ENCODE data around the gene MRPS25. TPM values are rescaled to one million over a fixed set of nuclear protein-coding genes. Genes with fewer than 3 reads are reported as not detected.

Gene MRPS25
- total and polyA plus RNA-seq, 9 of the 15 experiments (the other 6 are each of a cell fraction or from before 2014, with no cell fraction given), result 34.3 to 129 (median 78.2) TPM

DNA sequence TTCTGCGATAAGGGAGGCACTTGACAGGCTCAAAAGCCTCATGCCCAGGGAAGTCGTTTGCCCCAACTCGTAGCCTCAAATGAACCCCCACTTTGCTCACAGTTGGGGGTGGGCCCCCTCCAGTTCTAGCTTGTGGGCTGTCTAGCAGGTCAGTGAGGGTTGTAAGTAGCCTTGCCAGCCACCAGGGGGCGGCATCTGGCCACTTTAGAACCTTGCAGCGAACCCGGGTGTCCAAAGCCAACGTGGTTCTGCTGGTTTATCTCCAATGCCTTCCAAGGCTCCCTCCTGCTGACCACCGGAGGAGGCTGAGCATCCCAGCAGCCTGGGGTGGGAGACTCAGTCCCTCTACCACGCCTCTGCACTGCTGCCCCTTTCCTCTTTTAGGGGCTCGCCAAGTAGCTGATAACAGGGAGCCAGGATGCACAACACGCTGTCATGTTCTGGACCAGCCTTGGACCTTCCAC lies 43.0 kb upstream of the MRPS25 start (continued):
- TF ChIP-seq, protein P1, sequence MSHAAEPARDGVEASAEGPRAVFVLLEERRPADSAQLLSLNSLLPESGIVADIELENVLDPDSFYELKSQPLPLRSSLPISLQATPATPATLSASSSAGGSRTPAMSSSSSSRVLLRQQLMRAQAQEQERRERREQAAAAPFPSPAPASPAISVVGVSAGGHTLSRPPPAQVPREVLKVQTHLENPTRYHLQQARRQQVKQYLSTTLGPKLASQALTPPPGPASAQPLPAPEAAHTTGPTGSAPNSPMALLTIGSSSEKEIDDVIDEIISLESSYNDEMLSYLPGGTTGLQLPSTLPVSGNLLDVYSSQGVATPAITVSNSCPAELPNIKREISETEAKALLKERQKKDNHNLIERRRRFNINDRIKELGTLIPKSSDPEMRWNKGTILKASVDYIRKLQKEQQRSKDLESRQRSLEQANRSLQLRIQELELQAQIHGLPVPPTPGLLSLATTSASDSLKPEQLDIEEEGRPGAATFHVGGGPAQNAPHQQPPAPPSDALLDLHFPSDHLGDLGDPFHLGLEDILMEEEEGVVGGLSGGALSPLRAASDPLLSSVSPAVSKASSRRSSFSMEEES (CRISPR knock-in tag; IDR thresholded peaks at IDR 0.05), result no peak
- no peak for TF ChIP-seq TEAD1 (CRISPR knock-in tag; IDR thresholded peaks at IDR 0.05)
- no peak for TF ChIP-seq ZNF586 (CRISPR knock-in tag; conservative IDR thresholded peaks at IDR 0.05)
- TF ChIP-seq ZBTB26 (CRISPR knock-in tag; IDR thresholded peaks at IDR 0.05), result no peak
- TF ChIP-seq MTF1 (CRISPR knock-in tag; IDR thresholded peaks at IDR 0.05; ENCODE audit: borderline replicate concordance), result no peak
- TF ChIP-seq ZNF217 (CRISPR knock-in tag; IDR thresholded peaks at IDR 0.05), result no peak
- no peak for TF ChIP-seq TRIM24 (IDR thresholded peaks at IDR 0.05)
- TF ChIP-seq YY1 (IDR thresholded peaks at IDR 0.05; ENCODE audit: borderline replicate concordance in 1 of 3, control insufficient read depth in 1 of 3, extremely low read depth in 1 of 3, insufficient read depth in 3 of 3, insufficient read length in 1 of 3, insufficient replicate concordance in 2 of 3, low read depth in 1 of 3, low read length in 2 of 3), result peak in 1 of 3 experiments; percentile 30
- TF ChIP-seq HBP1 (CRISPR knock-in tag; IDR thresholded peaks at IDR 0.05), result no peak
- no peak for TF ChIP-seq HINFP (tag; conservative IDR thresholded peaks at IDR 0.05; ENCODE audit: low read depth)
- no peak for TF ChIP-seq GTF2E2 (tag; IDR thresholded peaks at IDR 0.05)
- TF ChIP-seq SOX6 (IDR thresholded peaks at IDR 0.05), result no peak
- peak; percentile 63 for TF ChIP-seq CTBP1 (IDR thresholded peaks at IDR 0.05; ENCODE audit: borderline replicate concordance)
- TF ChIP-seq TRIM25 (IDR thresholded peaks at IDR 0.05; ENCODE audit: borderline replicate concordance), result no peak
- no peak for TF ChIP-seq LARP7 (IDR thresholded peaks at IDR 0.05)
- no peak for TF ChIP-seq BMI1 (IDR thresholded peaks at IDR 0.05; ENCODE audit: low read length)
- no peak for TF ChIP-seq ZNF717 (CRISPR knock-in tag; IDR thresholded peaks at IDR 0.05)
- TF ChIP-seq DMBX1 (CRISPR knock-in tag; IDR thresholded peaks at IDR 0.05; ENCODE audit: borderline replicate concordance), result no peak
- TF ChIP-seq, protein P2, sequence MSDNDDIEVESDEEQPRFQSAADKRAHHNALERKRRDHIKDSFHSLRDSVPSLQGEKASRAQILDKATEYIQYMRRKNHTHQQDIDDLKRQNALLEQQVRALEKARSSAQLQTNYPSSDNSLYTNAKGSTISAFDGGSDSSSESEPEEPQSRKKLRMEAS (CRISPR knock-in tag; IDR thresholded peaks at IDR 0.05), result peak; percentile 25; the same call in 1 of the 2 replicates

All from K562 (cell line).